ENCODE results near the gene SCYGR4.

SCYGR4 gene

GRCh38 chr2:227629435-227629834 is 12.1 kb downstream of the SCYGR4 start:
- H3K4me1 ChIP-seq, result no peaks in the 10 kb centered on the region
- no peak overlapping the region for H3K4me3 ChIP-seq

GRCh38 chr2:227630322-227630721 is 13.0 kb downstream of the SCYGR4 start:
- Histone ChIP-seq H3K27me3 (no peaks in the 10 kb centered on the region), H3K9ac (no peak overlapping the region), H4K20me1 (no peaks in the 10 kb centered on the region), H3K4me2 (no peak overlapping the region), H3K9me3 (no peaks in the 10 kb centered on the region), H3K36me3 (no peaks in the 10 kb centered on the region), H3K4me3 (no peak overlapping the region), H3K4me1 (no peaks in the 10 kb centered on the region), H3K27ac (no peak overlapping the region)
- TF ChIP-seq Cebpa-rat (IDR thresholded peaks at IDR 0.05), result no peak

More at GRCh38 chr2:227629435-227629834, 12.1 kb downstream of the SCYGR4 start:
- Histone ChIP-seq H3K4me2 (no peak overlapping the region), H3K27me3 (no peaks in the 10 kb centered on the region), H3K9me3 (no peaks in the 10 kb centered on the region), H4K20me1 (no peaks in the 10 kb centered on the region), H3K36me3 (no peaks in the 10 kb centered on the region), H3K9ac (no peak overlapping the region), H3K27ac (no peak overlapping the region)
- TF ChIP-seq Cebpa-rat (IDR thresholded peaks at IDR 0.05), result no peak

GRCh38 chr2:227632827-227633226 is 15.5 kb downstream of the SCYGR4 start:
- no peaks in the 10 kb centered on the region for H3K9me3 ChIP-seq
- no peak overlapping the region for H3K4me3 ChIP-seq
- H3K9ac ChIP-seq, result no peak overlapping the region
- H3K36me3 ChIP-seq, result no peaks in the 10 kb centered on the region
- H4K20me1 ChIP-seq, result no peaks in the 10 kb centered on the region
- no peak overlapping the region for H3K27ac ChIP-seq
- H3K27me3 ChIP-seq, result no peaks in the 10 kb centered on the region
- H3K4me2 ChIP-seq, result no peak overlapping the region
- no peak for TF ChIP-seq Cebpa-rat (IDR thresholded peaks at IDR 0.05)
- no peaks in the 10 kb centered on the region for H3K4me1 ChIP-seq

GRCh38 chr2:227634201-227634600 is 16.9 kb downstream of the SCYGR4 start:
- H3K4me1 ChIP-seq, result no peaks in the 10 kb centered on the region
- H3K36me3 ChIP-seq, result no peaks in the 10 kb centered on the region
- no peak for TF ChIP-seq Cebpa-rat (IDR thresholded peaks at IDR 0.05)
- no peak overlapping the region for H3K27ac ChIP-seq
- H3K9ac ChIP-seq, result no peak overlapping the region
- H3K4me2 ChIP-seq, result no peak overlapping the region
- H3K9me3 ChIP-seq, result no peaks in the 10 kb centered on the region
- H3K4me3 ChIP-seq, result no peak overlapping the region
- H3K27me3 ChIP-seq, result no peaks in the 10 kb centered on the region
- H4K20me1 ChIP-seq, result no peaks in the 10 kb centered on the region

- Histone ChIP-seq H3K27ac (no peak overlapping the region), H3K36me3 (no peaks in the 10 kb centered on the region), H3K4me1 (no peaks in the 10 kb centered on the region), H4K20me1 (no peaks in the 10 kb centered on the region), H3K27me3 (no peaks in the 10 kb centered on the region), H3K9me3 (no peaks in the 10 kb centered on the region), H3K4me2 (no peak overlapping the region), H3K4me3 (no peak overlapping the region), H3K9ac (no peak overlapping the region)
- no peak for TF ChIP-seq Cebpa-rat (IDR thresholded peaks at IDR 0.05)
These were observed 25.4 kb downstream of the SCYGR4 start for GRCh38 chr2:227642656-227643055.

- Histone ChIP-seq H3K27me3 (no peaks in the 10 kb centered on the region), H3K9me3 (no peaks in the 10 kb centered on the region), H3K9ac (no peak overlapping the region), H4K20me1 (no peaks in the 10 kb centered on the region), H3K36me3 (no peaks in the 10 kb centered on the region), H3K4me2 (no peak overlapping the region), H3K4me3 (no peak overlapping the region), H3K27ac (no peak overlapping the region), H3K4me1 (no peaks in the 10 kb centered on the region)
- TF ChIP-seq Cebpa-rat (IDR thresholded peaks at IDR 0.05), result no peak
These were observed 26.8 kb downstream of the SCYGR4 start for GRCh38 chr2:227643990-227644551.

- Histone ChIP-seq H3K27ac (no peak overlapping the region), H4K20me1 (no peaks in the 10 kb centered on the region), H3K9ac (no peak overlapping the region), H3K27me3 (no peaks in the 10 kb centered on the region), H3K4me2 (no peak overlapping the region), H3K4me3 (no peak overlapping the region), H3K4me1 (no peaks in the 10 kb centered on the region), H3K36me3 (no peaks in the 10 kb centered on the region), H3K9me3 (no peaks in the 10 kb centered on the region)
- no peak for TF ChIP-seq Cebpa-rat (IDR thresholded peaks at IDR 0.05)
These were observed 36.1 kb downstream of the SCYGR4 start for GRCh38 chr2:227653419-227653818.

GRCh38 chr2:227654426-227654825 is 37.1 kb downstream of the SCYGR4 start:
- TF ChIP-seq Cebpa-rat (IDR thresholded peaks at IDR 0.05), result no peak
- Histone ChIP-seq H3K27ac (no peak overlapping the region), H3K4me2 (no peak overlapping the region)

GRCh38 chr2:227655454-227655853 is 38.2 kb downstream of the SCYGR4 start:
- Histone ChIP-seq H3K27me3 (no peaks in the 10 kb centered on the region), H3K4me3 (no peak overlapping the region), H3K9me3 (no peaks in the 10 kb centered on the region), H4K20me1 (no peaks in the 10 kb centered on the region), H3K9ac (no peak overlapping the region), H3K36me3 (no peaks in the 10 kb centered on the region), H3K4me1 (no peaks in the 10 kb centered on the region), H3K27ac (no peak overlapping the region), H3K4me2 (no peak overlapping the region)
- TF ChIP-seq Cebpa-rat (IDR thresholded peaks at IDR 0.05), result no peak

More at GRCh38 chr2:227654426-227654825, 37.1 kb downstream of the SCYGR4 start:
- no peak overlapping the region for H3K9ac ChIP-seq
- H3K9me3 ChIP-seq, result no peaks in the 10 kb centered on the region
- H3K4me3 ChIP-seq, result no peak overlapping the region
- H4K20me1 ChIP-seq, result no peaks in the 10 kb centered on the region
- no peaks in the 10 kb centered on the region for H3K27me3 ChIP-seq
- H3K36me3 ChIP-seq, result no peaks in the 10 kb centered on the region
- H3K4me1 ChIP-seq, result no peaks in the 10 kb centered on the region

- no peaks in the 10 kb centered on the region for H3K4me1 ChIP-seq
- TF ChIP-seq Cebpa-rat (IDR thresholded peaks at IDR 0.05), result no peak
- H4K20me1 ChIP-seq, result no peaks in the 10 kb centered on the region
- no peaks in the 10 kb centered on the region for H3K27me3 ChIP-seq
- no peak overlapping the region for H3K4me2 ChIP-seq
- H3K9ac ChIP-seq, result no peak overlapping the region
- H3K27ac ChIP-seq, result no peak overlapping the region
- no peak overlapping the region for H3K4me3 ChIP-seq
- H3K36me3 ChIP-seq, result no peaks in the 10 kb centered on the region
- H3K9me3 ChIP-seq, result no peaks in the 10 kb centered on the region
These were observed 40.0 kb downstream of the SCYGR4 start for GRCh38 chr2:227657199-227657845.

All from BLaER1 (cell line).